HEK293 (cell line): ENCODE results near the gene BTBD6.

Experiments
- CTCF ChIP-seq: fragments of 450-650 bp; formaldehyde crosslinking; IDR thresholded peaks from 2 replicates; pipeline ENCODE4 v1.5.1; 2016; ENCODE audit warnings: missing biosample characterization, missing genetic modification characterization
- KLF10 ChIP-seq: fragments of 450-650 bp; IDR thresholded peaks from 2 replicates; pipeline ENCODE4 v1.5.1; 2018; ENCODE audit warnings: missing biosample characterization, mild to moderate bottlenecking, missing genetic modification characterization
- ZNF184 ChIP-seq: fragments of 450-650 bp; IDR thresholded peaks from 2 replicates; pipeline ENCODE4 v1.5.1; 2018; ENCODE audit warnings: missing biosample characterization, mild to moderate bottlenecking, missing genetic modification characterization
- ZNF510 ChIP-seq: fragments of 450-650 bp; formaldehyde crosslinking; IDR thresholded peaks from 2 replicates; pipeline ENCODE4 v1.5.1; 2018; ENCODE audit warnings: mild to moderate bottlenecking, missing genetic modification characterization, missing biosample characterization; ENCODE audit not compliant: insufficient replicate concordance
- ZNF596 ChIP-seq: fragments of 450-650 bp; IDR thresholded peaks from 2 replicates; pipeline ENCODE4 v1.5.0; 2018; ENCODE audit warnings: missing biosample characterization, mild to moderate bottlenecking, missing genetic modification characterization, moderate library complexity
- ZNF785 ChIP-seq: fragments of 450-650 bp; formaldehyde crosslinking; IDR thresholded peaks from 2 replicates; pipeline ENCODE4 v1.5.1; 2016; ENCODE audit warnings: missing biosample characterization, missing genetic modification characterization

- TF ChIP-seq ZNF510 (tag by site-specific recombination) (no peak), ZNF184 (no peak), ZNF596 (tag by site-specific recombination) (no peak), ZNF785 (tag by site-specific recombination) (no peak), CTCF (tag by site-specific recombination) (no peak), KLF10 (tag by site-specific recombination) (no peak)
These were observed 4.0 kb upstream of the BTBD6 start for GRCh38 chr14:105244334-105244733.
